ENCODE measurements around the gene LBX2. TPM values are rescaled to one million over a fixed set of nuclear protein-coding genes. Genes with fewer than 3 reads are reported as not detected.

LBX2 gene, protein sequence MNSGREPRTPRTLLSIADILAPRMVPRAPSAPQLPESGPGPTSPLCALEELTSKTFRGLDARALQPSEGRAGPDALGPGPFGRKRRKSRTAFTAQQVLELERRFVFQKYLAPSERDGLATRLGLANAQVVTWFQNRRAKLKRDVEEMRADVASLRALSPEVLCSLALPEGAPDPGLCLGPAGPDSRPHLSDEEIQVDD
- total RNA-seq (1 to 10 TPM in 1 of 2 donors, under 1 TPM in 1; 0.84 to 2.7 TPM), polyA plus RNA-seq (1 to 10 TPM; 2.3 to 2.8 TPM)

DNA sequence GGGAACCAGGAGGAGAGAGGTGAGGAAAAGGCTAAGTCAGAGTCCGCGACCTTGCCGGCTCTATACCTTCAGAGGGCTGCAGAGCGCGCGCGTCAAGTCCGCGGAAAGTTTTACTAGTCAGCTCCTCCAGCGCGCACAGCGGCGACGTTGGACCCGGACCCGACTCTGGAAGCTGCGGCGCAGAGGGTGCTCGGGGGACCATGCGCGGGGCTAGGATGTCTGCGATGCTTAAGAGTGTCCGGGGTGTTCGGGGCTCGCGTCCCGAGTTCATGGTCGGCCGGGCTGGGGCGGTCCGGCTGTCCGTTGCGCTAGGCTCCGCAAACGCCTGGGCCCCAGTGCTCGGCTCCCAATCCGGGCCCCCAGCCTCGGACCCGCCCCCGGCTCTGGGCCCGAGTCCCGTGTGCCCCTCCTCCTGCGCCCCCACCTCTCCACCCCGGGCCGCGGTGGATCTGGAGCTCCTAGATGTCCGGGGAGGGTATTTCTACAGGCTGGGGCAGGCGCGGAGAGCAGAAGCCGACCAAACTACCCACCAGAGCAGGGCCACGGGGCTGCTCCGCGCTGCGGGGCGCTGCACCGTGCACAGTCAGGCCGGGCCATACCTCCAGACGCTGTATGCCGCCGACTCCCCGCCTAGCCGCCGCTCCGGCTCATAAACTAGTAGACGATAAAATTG, at the start of gene LBX2:
Gene LBX2 (minus strand): TSS at position 337 of the 673 bp plus-strand sequence. CDS start 66 bp downstream, at position 271.
- Histone ChIP-seq H3K4me1 (ENCODE audit: control insufficient read depth in 4 of 4, insufficient read depth in 4 of 4, low read length in 3 of 4) (peaks cover 19 to 77% (median 60%) of the 10 kb centered on the region in 4 donors), H3K4me3 (ENCODE audit: low read depth in 1 of 3, low read length in 3 of 3) (peak within 1 kb of the TSS; percentile 7 to 50 (median 50)), H3K27me3 (ENCODE audit: control insufficient read depth in 4 of 4, insufficient read depth in 4 of 4, low read length in 3 of 4) (no peaks in the 10 kb centered on the region), H3K36me3 (ENCODE audit: control insufficient read depth in 4 of 4, insufficient read depth in 3 of 4, low read depth in 1 of 4, low read length in 3 of 4) (no peaks in the 10 kb centered on the region), H3K9ac (ENCODE audit: low read depth in 1 of 2, low read length in 2 of 2) (peak within 1 kb of the TSS in 1 of 2 donors; percentile 23), H3K9me3 (ENCODE audit: control insufficient read depth in 4 of 4, low read length in 3 of 4) (no peaks in the 10 kb centered on the region), H3K27ac (ENCODE audit: low read depth in 1 of 2, low read length in 2 of 2) (no peak within 1 kb of the TSS)
- WGBS: 14% methylated on average over 65 of the region's 65 CpGs
- peak; percentile 42 for DNase-seq (ENCODE audit: low spot score)
- TF ChIP-seq EGR1 (IDR thresholded peaks at IDR 0.05; ENCODE audit: low read depth in 2 of 2) (no peak), HNF4A (conservative IDR thresholded peaks at IDR 0.05) (no peak), RAD21 (IDR thresholded peaks at IDR 0.05) (no peak)
- TF ChIP-seq, protein P1, sequence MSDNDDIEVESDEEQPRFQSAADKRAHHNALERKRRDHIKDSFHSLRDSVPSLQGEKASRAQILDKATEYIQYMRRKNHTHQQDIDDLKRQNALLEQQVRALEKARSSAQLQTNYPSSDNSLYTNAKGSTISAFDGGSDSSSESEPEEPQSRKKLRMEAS (IDR thresholded peaks at IDR 0.05): no peak
- TF ChIP-seq, protein P2, sequence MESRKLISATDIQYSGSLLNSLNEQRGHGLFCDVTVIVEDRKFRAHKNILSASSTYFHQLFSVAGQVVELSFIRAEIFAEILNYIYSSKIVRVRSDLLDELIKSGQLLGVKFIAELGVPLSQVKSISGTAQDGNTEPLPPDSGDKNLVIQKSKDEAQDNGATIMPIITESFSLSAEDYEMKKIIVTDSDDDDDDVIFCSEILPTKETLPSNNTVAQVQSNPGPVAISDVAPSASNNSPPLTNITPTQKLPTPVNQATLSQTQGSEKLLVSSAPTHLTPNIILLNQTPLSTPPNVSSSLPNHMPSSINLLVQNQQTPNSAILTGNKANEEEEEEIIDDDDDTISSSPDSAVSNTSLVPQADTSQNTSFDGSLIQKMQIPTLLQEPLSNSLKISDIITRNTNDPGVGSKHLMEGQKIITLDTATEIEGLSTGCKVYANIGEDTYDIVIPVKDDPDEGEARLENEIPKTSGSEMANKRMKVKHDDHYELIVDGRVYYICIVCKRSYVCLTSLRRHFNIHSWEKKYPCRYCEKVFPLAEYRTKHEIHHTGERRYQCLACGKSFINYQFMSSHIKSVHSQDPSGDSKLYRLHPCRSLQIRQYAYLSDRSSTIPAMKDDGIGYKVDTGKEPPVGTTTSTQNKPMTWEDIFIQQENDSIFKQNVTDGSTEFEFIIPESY (IDR thresholded peaks at IDR 0.05): no peak

DNA sequence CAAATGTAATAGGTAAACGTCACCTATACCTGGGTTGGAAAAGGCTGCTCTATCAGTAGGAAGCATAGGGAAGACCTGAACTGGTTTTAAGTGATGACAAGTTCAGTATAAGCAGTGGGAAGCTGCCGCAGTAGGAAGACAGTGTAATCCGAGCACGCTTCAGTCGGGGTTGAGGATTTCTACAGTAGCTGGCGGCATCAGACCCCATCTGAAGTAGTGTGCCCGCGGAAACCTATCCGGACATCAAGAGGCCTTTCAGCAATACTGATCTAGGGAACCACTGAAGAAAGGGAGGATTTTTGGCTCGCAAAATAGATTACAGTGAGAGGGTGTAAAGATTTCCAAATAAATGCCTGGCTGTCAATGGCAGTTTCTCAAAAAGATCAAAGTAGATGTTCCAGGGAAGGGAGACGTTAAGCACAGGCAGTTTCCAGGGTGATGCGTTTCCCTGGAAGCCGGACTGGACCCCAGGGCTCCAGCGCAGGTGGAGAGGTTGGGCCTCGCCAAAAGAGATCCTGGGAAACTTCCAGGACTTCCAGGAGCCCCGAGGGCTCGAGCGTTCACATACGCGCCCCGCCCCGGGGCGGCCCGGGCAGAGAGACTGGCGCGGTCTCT, 49.0 kb upstream of the LBX2 start:
- DNase-seq (ENCODE audit: low spot score): no peak
- Histone ChIP-seq H3K4me3 (ENCODE audit: low read depth in 1 of 3, low read length in 3 of 3) (peak overlapping the region; percentile 24 to 58 (median 56)), H3K27ac (ENCODE audit: low read depth in 1 of 2, low read length in 2 of 2) (no peak overlapping the region), H3K36me3 (ENCODE audit: control insufficient read depth in 4 of 4, insufficient read depth in 3 of 4, low read depth in 1 of 4, low read length in 3 of 4) (no peaks in the 10 kb centered on the region), H3K9me3 (ENCODE audit: control insufficient read depth in 4 of 4, low read length in 3 of 4) (no peaks in the 10 kb centered on the region), H3K27me3 (ENCODE audit: control insufficient read depth in 4 of 4, insufficient read depth in 4 of 4, low read length in 3 of 4) (no peaks in the 10 kb centered on the region), H3K9ac (ENCODE audit: low read depth in 1 of 2, low read length in 2 of 2) (peak overlapping the region in 1 of 2 donors; percentile 47), H3K4me1 (ENCODE audit: control insufficient read depth in 4 of 4, insufficient read depth in 4 of 4, low read length in 3 of 4) (peaks cover 5 to 16% (median 9%) of the 10 kb centered on the region in 4 donors)
- WGBS: 14% methylated on average over 26 of the region's 26 CpGs
- no peak for TF ChIP-seq EGR1 (IDR thresholded peaks at IDR 0.05; ENCODE audit: low read depth in 2 of 2)

DNA sequence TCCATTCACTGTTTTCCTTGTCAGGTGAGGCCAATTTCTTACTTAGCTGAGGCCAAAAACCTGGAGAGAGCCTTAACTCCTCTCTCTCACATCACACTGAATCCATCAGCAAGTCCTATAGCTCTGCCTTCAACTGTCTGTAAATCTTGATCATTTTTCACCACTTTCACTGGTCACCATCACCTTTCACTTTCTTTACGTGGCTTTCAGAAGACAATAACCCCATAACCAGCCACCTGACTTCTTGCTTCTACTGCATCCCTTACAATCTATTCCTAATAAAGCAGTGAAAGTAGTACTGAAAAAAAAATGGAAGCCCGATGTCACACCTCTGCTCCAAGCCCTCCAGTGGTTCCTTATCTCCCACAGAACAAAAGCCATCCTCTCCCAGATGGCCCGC, 46.6 kb upstream of the LBX2 start:
- H3K36me3 ChIP-seq (ENCODE audit: control insufficient read depth in 4 of 4, insufficient read depth in 3 of 4, low read depth in 1 of 4, low read length in 3 of 4): no peaks in the 10 kb centered on the region
- H3K27me3 ChIP-seq (ENCODE audit: control insufficient read depth in 4 of 4, insufficient read depth in 4 of 4, low read length in 3 of 4): no peaks in the 10 kb centered on the region
- H3K9me3 ChIP-seq (ENCODE audit: control insufficient read depth in 4 of 4, low read length in 3 of 4): no peaks in the 10 kb centered on the region
- no peak for TF ChIP-seq HNF4G (IDR thresholded peaks at IDR 0.05)
- TF ChIP-seq, protein P3, sequence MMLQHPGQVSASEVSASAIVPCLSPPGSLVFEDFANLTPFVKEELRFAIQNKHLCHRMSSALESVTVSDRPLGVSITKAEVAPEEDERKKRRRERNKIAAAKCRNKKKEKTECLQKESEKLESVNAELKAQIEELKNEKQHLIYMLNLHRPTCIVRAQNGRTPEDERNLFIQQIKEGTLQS (IDR thresholded peaks at IDR 0.05): no peak
- TF ChIP-seq EGR1 (IDR thresholded peaks at IDR 0.05; ENCODE audit: low read depth in 2 of 2): no peak
- no peak overlapping the region for H3K27ac ChIP-seq (ENCODE audit: low read depth in 1 of 2, low read length in 2 of 2)
- no peak for DNase-seq (ENCODE audit: low spot score)
- H3K4me1 ChIP-seq (ENCODE audit: control insufficient read depth in 4 of 4, insufficient read depth in 4 of 4, low read length in 3 of 4): peaks cover 5 to 16% (median 9%) of the 10 kb centered on the region in 4 donors
- WGBS: 68% methylated on average over 3 of the region's 3 CpGs
- no peak overlapping the region for H3K4me3 ChIP-seq (ENCODE audit: low read depth in 1 of 3, low read length in 3 of 3)
- no peak overlapping the region for H3K9ac ChIP-seq (ENCODE audit: low read depth in 1 of 2, low read length in 2 of 2)

DNA sequence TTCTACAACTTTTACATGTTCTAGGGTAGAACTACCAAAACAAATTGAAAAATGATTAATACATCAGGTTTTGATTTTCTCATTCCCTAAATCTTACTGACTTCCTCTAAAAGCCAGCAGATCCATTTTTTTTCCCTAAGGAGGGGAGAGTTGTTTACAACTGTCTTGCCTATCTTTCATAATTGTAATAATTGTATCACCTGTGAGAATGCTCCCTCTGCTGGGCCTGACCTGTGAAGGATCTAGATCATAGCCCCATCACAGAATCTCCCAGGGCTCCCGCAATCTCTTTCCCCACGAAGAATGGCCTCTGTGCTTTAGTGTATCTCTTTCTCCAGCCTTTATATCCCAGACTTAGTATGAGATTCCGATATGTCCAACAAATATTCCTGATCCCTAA, 45.2 kb upstream of the LBX2 start:
- Histone ChIP-seq H3K9ac (ENCODE audit: low read depth in 1 of 2, low read length in 2 of 2) (no peak overlapping the region), H3K4me1 (ENCODE audit: control insufficient read depth in 4 of 4, insufficient read depth in 4 of 4, low read length in 3 of 4) (peaks cover 5 to 15% (median 9%) of the 10 kb centered on the region in 4 donors), H3K4me3 (ENCODE audit: low read depth in 1 of 3, low read length in 3 of 3) (no peak overlapping the region), H3K9me3 (ENCODE audit: control insufficient read depth in 4 of 4, low read length in 3 of 4) (no peaks in the 10 kb centered on the region), H3K36me3 (ENCODE audit: control insufficient read depth in 4 of 4, insufficient read depth in 3 of 4, low read depth in 1 of 4, low read length in 3 of 4) (no peaks in the 10 kb centered on the region), H3K27ac (ENCODE audit: low read depth in 1 of 2, low read length in 2 of 2) (no peak overlapping the region), H3K27me3 (ENCODE audit: control insufficient read depth in 4 of 4, insufficient read depth in 4 of 4, low read length in 3 of 4) (no peaks in the 10 kb centered on the region)
- TF ChIP-seq, protein P4, sequence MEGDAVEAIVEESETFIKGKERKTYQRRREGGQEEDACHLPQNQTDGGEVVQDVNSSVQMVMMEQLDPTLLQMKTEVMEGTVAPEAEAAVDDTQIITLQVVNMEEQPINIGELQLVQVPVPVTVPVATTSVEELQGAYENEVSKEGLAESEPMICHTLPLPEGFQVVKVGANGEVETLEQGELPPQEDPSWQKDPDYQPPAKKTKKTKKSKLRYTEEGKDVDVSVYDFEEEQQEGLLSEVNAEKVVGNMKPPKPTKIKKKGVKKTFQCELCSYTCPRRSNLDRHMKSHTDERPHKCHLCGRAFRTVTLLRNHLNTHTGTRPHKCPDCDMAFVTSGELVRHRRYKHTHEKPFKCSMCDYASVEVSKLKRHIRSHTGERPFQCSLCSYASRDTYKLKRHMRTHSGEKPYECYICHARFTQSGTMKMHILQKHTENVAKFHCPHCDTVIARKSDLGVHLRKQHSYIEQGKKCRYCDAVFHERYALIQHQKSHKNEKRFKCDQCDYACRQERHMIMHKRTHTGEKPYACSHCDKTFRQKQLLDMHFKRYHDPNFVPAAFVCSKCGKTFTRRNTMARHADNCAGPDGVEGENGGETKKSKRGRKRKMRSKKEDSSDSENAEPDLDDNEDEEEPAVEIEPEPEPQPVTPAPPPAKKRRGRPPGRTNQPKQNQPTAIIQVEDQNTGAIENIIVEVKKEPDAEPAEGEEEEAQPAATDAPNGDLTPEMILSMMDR (IDR thresholded peaks at IDR 0.05; ENCODE audit: low read depth, low read length, missing input control): peak; percentile 8
- TF ChIP-seq SP1 (IDR thresholded peaks at IDR 0.05): no peak
- no peak for TF ChIP-seq GABPA (IDR thresholded peaks at IDR 0.05 in 1 of 2, conservative IDR thresholded peaks at IDR 0.05 in 1 of 2)
- no peak for TF ChIP-seq HNF4A (conservative IDR thresholded peaks at IDR 0.05)
- TF ChIP-seq RAD21 (IDR thresholded peaks at IDR 0.05): peak; percentile 24 to 47
- no peak for DNase-seq (ENCODE audit: low spot score)
- WGBS: 82% methylated on average over 3 of the region's 3 CpGs
